Measurements from ENCODE around the gene RPL29. TPM values are rescaled to one million over a fixed set of nuclear protein-coding genes. Genes with fewer than 3 reads are reported as not detected.
A peak's percentile ranks its signal among the peaks of the same experiment; 100 is the strongest.
"Not testable (repeated sequence)": the region's sequence is repeated elsewhere in the genome, so short reads cannot be mapped to it uniquely, and the experiment has no call there.

The RPL29 gene
- 3,375 TPM for polyA plus RNA-seq (2012; ENCODE audit: low read depth, missing spikeins)

GRCh38 chr3:51995346-51996163 lies at the start of gene RPL29:
RPL29 (minus strand) TSS chr3:51995895; CDS start chr3:51995461, 434 bp downstream.
- FAIRE-seq (peak; percentile 90), DNase-seq (ENCODE audit: insufficient read length, low spot score) (peak; percentile 94)
- TF ChIP-seq SPI1 (IDR thresholded peaks at IDR 0.05; ENCODE audit: low read depth, low read length) (peak; percentile 20; the same call in 1 of the 2 replicates), PAX5 (IDR thresholded peaks at IDR 0.05; ENCODE audit: insufficient read depth, low read length, severe bottlenecking) (peak; percentile 26), TAF1 (IDR thresholded peaks at IDR 0.05; ENCODE audit: low read depth, low read length) (peak; percentile 100), POLR2AphosphoS5 (IDR thresholded peaks at IDR 0.05; ENCODE audit: low read depth, low read length) (peak; percentile 98), POU2F2 (IDR thresholded peaks at IDR 0.05; ENCODE audit: low read depth, low read length) (peak; percentile 90), POLR2A (IDR thresholded peaks at IDR 0.05; ENCODE audit: low read depth, low read length) (peak; percentile 97)

GRCh38 chr3:52044869-52045619 lies 49.3 kb upstream of the RPL29 start:
- peak; percentile 35 for FAIRE-seq
- no peak for DNase-seq (ENCODE audit: insufficient read length, low spot score)
- TF ChIP-seq SPI1 (IDR thresholded peaks at IDR 0.05; ENCODE audit: low read depth, low read length) = no peak
- TF ChIP-seq POLR2AphosphoS5 (IDR thresholded peaks at IDR 0.05; ENCODE audit: low read depth, low read length) = no peak
- TF ChIP-seq TAF1 (IDR thresholded peaks at IDR 0.05; ENCODE audit: low read depth, low read length) = no peak
- TF ChIP-seq POLR2A (IDR thresholded peaks at IDR 0.05; ENCODE audit: low read depth, low read length) = no peak
- no peak for TF ChIP-seq POU2F2 (IDR thresholded peaks at IDR 0.05; ENCODE audit: low read depth, low read length)
- no peak for TF ChIP-seq PAX5 (IDR thresholded peaks at IDR 0.05; ENCODE audit: insufficient read depth, low read length, severe bottlenecking)

- FAIRE-seq (no peak), DNase-seq (ENCODE audit: insufficient read length, low spot score) (no peak)
- TF ChIP-seq POLR2A (IDR thresholded peaks at IDR 0.05; ENCODE audit: low read depth, low read length) (no peak), PAX5 (IDR thresholded peaks at IDR 0.05; ENCODE audit: insufficient read depth, low read length, severe bottlenecking) (no peak), SPI1 (IDR thresholded peaks at IDR 0.05; ENCODE audit: low read depth, low read length) (no peak), POU2F2 (IDR thresholded peaks at IDR 0.05; ENCODE audit: low read depth, low read length) (no peak), POLR2AphosphoS5 (IDR thresholded peaks at IDR 0.05; ENCODE audit: low read depth, low read length) (no peak), TAF1 (IDR thresholded peaks at IDR 0.05; ENCODE audit: low read depth, low read length) (no peak)
Measured at GRCh38 chr3:52043750-52044149, 48.1 kb upstream of the RPL29 start.

DNA sequence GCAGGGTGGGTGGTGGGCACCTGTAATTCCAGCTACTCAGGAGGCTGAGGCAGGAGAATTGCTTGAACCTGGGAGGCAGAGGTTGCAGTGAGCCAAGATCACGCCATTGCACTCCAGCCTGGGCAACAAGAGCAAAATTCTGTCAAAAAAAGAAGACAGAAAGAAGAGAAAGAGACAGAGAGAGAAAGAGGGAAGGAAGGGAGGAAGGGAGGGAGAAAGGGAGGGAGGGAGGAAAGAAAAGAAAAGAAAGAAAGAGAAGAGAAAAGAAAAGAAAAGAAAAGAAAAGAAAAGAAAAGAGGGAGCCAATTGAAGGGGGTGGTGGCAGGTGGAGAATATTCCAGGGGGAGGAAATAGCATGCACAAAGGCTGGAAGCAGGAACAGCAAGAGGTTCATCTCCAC lies 47.3 kb upstream of the RPL29 start:
- FAIRE-seq; DNase-seq (ENCODE audit: insufficient read length, low spot score): not testable (repeated sequence)

- FAIRE-seq (no peak), DNase-seq (ENCODE audit: insufficient read length, low spot score) (no peak)
- TF ChIP-seq POLR2A (IDR thresholded peaks at IDR 0.05; ENCODE audit: low read depth, low read length) (no peak), PAX5 (IDR thresholded peaks at IDR 0.05; ENCODE audit: insufficient read depth, low read length, severe bottlenecking) (no peak), SPI1 (IDR thresholded peaks at IDR 0.05; ENCODE audit: low read depth, low read length) (no peak), TAF1 (IDR thresholded peaks at IDR 0.05; ENCODE audit: low read depth, low read length) (no peak), POLR2AphosphoS5 (IDR thresholded peaks at IDR 0.05; ENCODE audit: low read depth, low read length) (no peak), POU2F2 (IDR thresholded peaks at IDR 0.05; ENCODE audit: low read depth, low read length) (no peak)
Measured at GRCh38 chr3:52041118-52041731, 45.5 kb upstream of the RPL29 start.

DNA sequence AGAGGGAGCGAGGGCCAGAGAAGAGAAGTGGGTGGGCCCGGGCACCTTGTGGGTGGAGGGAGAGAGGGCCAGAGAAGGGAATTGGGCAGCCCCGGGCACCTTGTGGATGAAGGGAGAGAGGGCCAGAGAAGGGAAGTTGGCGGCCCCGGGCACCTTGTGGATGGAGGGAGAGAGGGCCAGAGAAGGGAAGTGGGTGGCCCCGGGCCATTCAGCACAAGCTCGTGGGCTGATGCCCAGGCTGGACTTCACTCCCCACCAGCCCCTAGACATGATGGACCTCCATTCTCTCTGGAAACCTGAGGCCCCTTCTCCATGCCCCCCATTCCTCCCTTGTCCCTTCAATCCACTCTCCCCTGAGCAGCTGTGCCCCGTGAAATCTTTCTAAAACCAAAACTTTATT lies 44.9 kb upstream of the RPL29 start:
- TF ChIP-seq TAF1 (IDR thresholded peaks at IDR 0.05; ENCODE audit: low read depth, low read length) (no peak), POU2F2 (IDR thresholded peaks at IDR 0.05; ENCODE audit: low read depth, low read length) (no peak), SPI1 (IDR thresholded peaks at IDR 0.05; ENCODE audit: low read depth, low read length) (no peak), POLR2AphosphoS5 (IDR thresholded peaks at IDR 0.05; ENCODE audit: low read depth, low read length) (no peak), POLR2A (IDR thresholded peaks at IDR 0.05; ENCODE audit: low read depth, low read length) (no peak), PAX5 (IDR thresholded peaks at IDR 0.05; ENCODE audit: insufficient read depth, low read length, severe bottlenecking) (no peak)
- FAIRE-seq = no peak
- no peak for DNase-seq (ENCODE audit: insufficient read length, low spot score)

DNA sequence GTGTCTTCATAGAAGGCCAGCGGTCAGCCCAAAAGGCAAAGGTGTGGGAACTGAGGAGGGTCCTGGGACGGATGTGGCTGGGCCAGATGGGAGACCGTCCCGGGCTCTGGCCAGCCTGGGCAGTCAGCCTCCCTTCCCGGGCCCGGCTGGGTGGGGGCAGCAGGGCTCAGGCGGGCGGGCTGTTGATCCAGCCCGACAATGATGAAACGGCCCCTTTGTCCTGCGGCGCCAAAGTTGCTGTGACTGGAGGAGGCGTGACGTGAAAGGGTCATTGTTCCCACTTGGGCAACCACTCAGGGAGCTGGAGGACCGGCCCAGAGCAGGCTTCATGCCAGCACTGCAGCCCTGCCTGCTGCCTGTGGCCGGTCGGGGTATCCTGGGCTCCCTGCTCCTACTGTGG lies 44.2 kb upstream of the RPL29 start:
- DNase-seq (ENCODE audit: insufficient read length, low spot score) (no peak), FAIRE-seq (no peak)
- TF ChIP-seq PAX5 (IDR thresholded peaks at IDR 0.05; ENCODE audit: insufficient read depth, low read length, severe bottlenecking) (no peak), SPI1 (IDR thresholded peaks at IDR 0.05; ENCODE audit: low read depth, low read length) (no peak), POU2F2 (IDR thresholded peaks at IDR 0.05; ENCODE audit: low read depth, low read length) (no peak), TAF1 (IDR thresholded peaks at IDR 0.05; ENCODE audit: low read depth, low read length) (no peak), POLR2A (IDR thresholded peaks at IDR 0.05; ENCODE audit: low read depth, low read length) (no peak), POLR2AphosphoS5 (IDR thresholded peaks at IDR 0.05; ENCODE audit: low read depth, low read length) (no peak)

- DNase-seq (ENCODE audit: insufficient read length, low spot score) (no peak), FAIRE-seq (no peak)
Measured at GRCh38 chr3:52039426-52039825, 43.7 kb upstream of the RPL29 start.

DNA sequence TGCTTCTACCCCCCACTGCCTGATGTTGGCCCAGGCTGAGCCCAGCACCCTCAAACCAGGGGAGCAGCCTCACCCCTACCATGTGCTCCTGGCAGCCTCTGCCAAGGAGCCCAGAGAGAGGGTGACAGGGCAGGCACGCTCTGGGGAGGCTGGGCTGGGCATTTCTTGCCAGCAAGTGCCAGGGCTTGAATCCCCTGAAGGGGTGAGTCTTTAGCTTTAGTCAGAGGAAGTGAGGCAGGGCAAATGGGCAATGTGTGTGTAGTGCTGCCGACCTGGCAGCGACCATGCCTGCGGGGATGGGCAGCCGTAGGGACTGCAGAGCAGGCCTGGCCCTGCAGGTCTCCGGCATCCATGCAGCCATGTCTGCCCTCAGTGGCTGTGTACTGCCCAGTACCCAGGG lies 42.5 kb upstream of the RPL29 start:
- TF ChIP-seq POLR2AphosphoS5 (IDR thresholded peaks at IDR 0.05; ENCODE audit: low read depth, low read length) (no peak), TAF1 (IDR thresholded peaks at IDR 0.05; ENCODE audit: low read depth, low read length) (no peak), SPI1 (IDR thresholded peaks at IDR 0.05; ENCODE audit: low read depth, low read length) (no peak), PAX5 (IDR thresholded peaks at IDR 0.05; ENCODE audit: insufficient read depth, low read length, severe bottlenecking) (no peak), POU2F2 (IDR thresholded peaks at IDR 0.05; ENCODE audit: low read depth, low read length) (no peak), POLR2A (IDR thresholded peaks at IDR 0.05; ENCODE audit: low read depth, low read length) (no peak)
- FAIRE-seq (no peak), DNase-seq (ENCODE audit: insufficient read length, low spot score) (no peak)

More at GRCh38 chr3:52039426-52039825, 43.7 kb upstream of the RPL29 start:
- no peak for TF ChIP-seq PAX5 (IDR thresholded peaks at IDR 0.05; ENCODE audit: insufficient read depth, low read length, severe bottlenecking)
- no peak for TF ChIP-seq SPI1 (IDR thresholded peaks at IDR 0.05; ENCODE audit: low read depth, low read length)
- TF ChIP-seq TAF1 (IDR thresholded peaks at IDR 0.05; ENCODE audit: low read depth, low read length) = no peak
- no peak for TF ChIP-seq POU2F2 (IDR thresholded peaks at IDR 0.05; ENCODE audit: low read depth, low read length)
